Common myeloid progenitor, CD34-positive (primary cell): ENCODE results near the gene GBP2.

Experiments used
- CTCF ChIA-PET: fragments of 350-600 bp; sonication (Branson Sonifier 250); formaldehyde crosslinking; loops from one replicate; lab custom pipeline; 2021; ENCODE audit warnings: antibody characterized with exemption; lab: Charles Lee
- POLR2A ChIA-PET: fragments of 350-600 bp; sonication (Branson Sonifier 250); formaldehyde crosslinking; loops from one replicate; lab custom pipeline; 2021; ENCODE audit warnings: antibody characterized with exemption; lab: Charles Lee
- DNase-seq, 3 donors: peaks; one replicate each; pipeline versions ENCODE4 v3.0.0 to v3.0.0-alpha.2; 2013
- H3K27ac ChIP-seq, 2 experiments: 1 replicate in 1 of 2; 2 replicates in 1 of 2; pipeline ENCODE4 v1.7.0; 2013; ENCODE audit warnings: inconsistent platforms in 2 of 2, low read length in 2 of 2, mild to moderate bottlenecking in 2 of 2, low read depth in 1 of 2, moderate library complexity in 1 of 2; ENCODE audit not compliant: severe bottlenecking in 2 of 2, insufficient read depth in 1 of 2, poor library complexity in 1 of 2
- H3K27me3 ChIP-seq, 5 experiments: replicated peaks in 2 of 5; 1 replicate in 3 of 5; 2 replicates in 2 of 5; pipeline versions ENCODE4 v1.6.1 to v1.7.0; 2013; ENCODE audit warnings: low read length in 4 of 5, mild to moderate bottlenecking in 2 of 5, moderate library complexity in 2 of 5, inconsistent platforms in 1 of 5; ENCODE audit not compliant: insufficient read depth in 5 of 5, control insufficient read depth in 4 of 5
- H3K36me3 ChIP-seq, 4 experiments: 1 replicate in 2 of 4; 2 replicates in 2 of 4; pipeline versions ENCODE4 v1.6.1 to v1.7.0; 2013; ENCODE audit warnings: low read length in 3 of 4, control low read depth in 1 of 4, mild to moderate bottlenecking in 1 of 4; ENCODE audit not compliant: control insufficient read depth in 4 of 4, insufficient read depth in 4 of 4
- H3K4me1 ChIP-seq, 4 experiments: 1 replicate in 3 of 4; 2 replicates in 1 of 4; pipeline versions ENCODE4 v1.6.1 to v1.7.1; 2013; ENCODE audit warnings: low read length in 3 of 4, mild to moderate bottlenecking in 3 of 4, control low read depth in 1 of 4, inconsistent platforms in 1 of 4, moderate library complexity in 1 of 4; ENCODE audit not compliant: control insufficient read depth in 4 of 4, insufficient read depth in 4 of 4; ENCODE audit errors: control extremely low read depth in 1 of 4
- H3K4me3 ChIP-seq, 7 experiments: 1 replicate in 4 of 7; 2 replicates in 3 of 7; pipeline versions ENCODE4 v1.5.1 to v1.7.0; 2013; ENCODE audit warnings: mild to moderate bottlenecking in 7 of 7, low read length in 6 of 7, moderate library complexity in 6 of 7, inconsistent platforms in 2 of 7, low read depth in 2 of 7, control low read depth in 1 of 7; ENCODE audit not compliant: insufficient read depth in 4 of 7, control insufficient read depth in 1 of 7; ENCODE audit errors: extremely low read depth in 1 of 7
- H3K9me3 ChIP-seq, 5 experiments: 1 replicate in 4 of 5; 2 replicates in 1 of 5; pipeline versions ENCODE4 v1.6.1 to v1.7.1; 2013; ENCODE audit warnings: low read length in 4 of 5, mild to moderate bottlenecking in 2 of 5, inconsistent platforms in 1 of 5, low read depth in 1 of 5, moderate library complexity in 1 of 5; ENCODE audit not compliant: control insufficient read depth in 4 of 5, insufficient read depth in 2 of 5; ENCODE audit errors: control extremely low read depth in 1 of 5
- WGBS: methylation state at CpG from one replicate; pipeline ENCODE4 v1.1.5; 2013; ENCODE audit not compliant: insufficient coverage; 5-methylcytosine and 5-hydroxymethylcytosine counted together

The GBP2 gene

DNA sequence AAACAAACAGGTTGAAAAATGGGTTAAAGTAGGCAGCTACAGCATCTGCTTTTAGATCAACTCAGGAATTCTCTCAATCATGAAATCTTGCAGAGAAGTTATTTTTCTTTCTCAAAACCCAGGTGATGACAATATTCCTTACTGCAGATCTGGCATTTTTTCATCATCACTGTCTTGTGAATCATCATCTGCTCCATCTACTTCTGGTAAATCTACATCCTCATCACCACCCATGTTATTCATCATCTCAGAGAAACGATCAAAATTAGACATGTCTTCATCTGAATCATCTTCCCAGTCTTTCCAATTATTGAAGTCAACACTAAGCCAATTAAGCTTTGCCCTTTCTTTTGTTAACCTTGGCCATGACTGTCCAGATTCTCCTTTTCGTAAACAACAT lies 21.8 kb downstream of the GBP2 start:
- DNase-seq = no peak
- ChIA-PET CTCF (interaction anchor here (0.7 to 1.6 kb wide), 2 partner anchors 14 to 260 kb away, joined by 3 to 4 read pairs; partner anchors contain the start of gene GBP6), POLR2A (no interaction called here)
- H3K4me1 ChIP-seq = no peaks in the 10 kb centered on the region
- peaks cover 0 to 53% (median 19%) of the 10 kb centered on the region in 4 experiments for H3K36me3 ChIP-seq
- no peaks in the 10 kb centered on the region for H3K9me3 ChIP-seq
- H3K27ac ChIP-seq = no peak overlapping the region
- no peaks in the 10 kb centered on the region for H3K27me3 ChIP-seq
- 90% methylated on average over 2 of the region's 2 CpGs for WGBS
- H3K4me3 ChIP-seq = no peak overlapping the region

DNA sequence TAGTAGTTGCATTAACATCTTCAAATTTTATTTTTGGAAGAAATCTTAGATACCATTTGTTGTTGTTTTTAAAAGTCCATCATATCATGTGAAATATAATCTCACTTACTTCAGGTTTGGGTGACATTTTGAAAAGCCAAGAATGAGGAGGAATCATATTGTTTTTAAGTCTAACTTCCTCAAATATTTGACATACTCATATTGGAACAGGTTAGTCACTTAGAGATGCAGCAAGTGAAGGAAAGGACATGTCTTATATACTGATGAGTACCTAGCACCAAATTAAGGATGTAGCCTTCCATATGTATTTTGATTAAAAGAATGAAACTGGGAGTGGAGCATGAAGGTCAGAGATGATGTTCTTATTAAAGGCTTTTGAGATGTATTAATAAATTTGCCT lies 23.9 kb downstream of the GBP2 start:
- H3K4me3 ChIP-seq = no peak overlapping the region
- POLR2A ChIA-PET = no interaction called here
- H3K9me3 ChIP-seq = no peaks in the 10 kb centered on the region
- no peaks in the 10 kb centered on the region for H3K27me3 ChIP-seq
- peaks cover 0 to 32% (median 11%) of the 10 kb centered on the region in 4 experiments for H3K36me3 ChIP-seq
- CTCF ChIA-PET = no interaction called here
- peaks cover 0 to 6% (median 0%) of the 10 kb centered on the region in 4 experiments for H3K4me1 ChIP-seq
- no peak overlapping the region for H3K27ac ChIP-seq
- no peak for DNase-seq

DNA sequence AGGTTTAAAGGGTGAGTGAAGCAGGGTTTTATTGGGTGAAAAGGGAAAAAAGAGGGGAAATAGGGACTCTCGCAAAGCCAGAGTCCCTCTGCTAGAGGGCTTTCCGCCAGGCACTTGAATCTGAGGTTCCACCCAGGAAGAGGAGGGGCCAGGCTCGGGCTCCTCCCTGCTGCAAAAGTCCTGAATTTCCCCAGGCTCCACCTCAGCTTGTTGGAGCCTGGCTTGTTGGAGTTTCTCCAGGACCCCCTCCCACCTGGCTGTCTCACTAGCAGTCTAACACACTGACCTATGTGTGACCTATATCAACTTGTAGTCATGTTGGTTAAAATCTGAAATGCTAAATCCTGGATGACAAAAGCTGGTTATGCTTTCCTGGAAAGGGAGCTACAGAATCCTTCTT lies 25.5 kb downstream of the GBP2 start:
- ChIA-PET POLR2A (no interaction called here), CTCF (no interaction called here)
- DNase-seq = no peak
- WGBS = 100% methylated on average over 3 of the region's 3 CpGs
- no peaks in the 10 kb centered on the region for H3K27me3 ChIP-seq
- peaks cover 0 to 16% (median 5%) of the 10 kb centered on the region in 4 experiments for H3K36me3 ChIP-seq
- peaks cover 0 to 11% (median 0%) of the 10 kb centered on the region in 5 experiments for H3K9me3 ChIP-seq
- no peak overlapping the region for H3K27ac ChIP-seq
- H3K4me3 ChIP-seq = no peak overlapping the region
- peaks cover 0 to 6% (median 0%) of the 10 kb centered on the region in 4 experiments for H3K4me1 ChIP-seq

DNA sequence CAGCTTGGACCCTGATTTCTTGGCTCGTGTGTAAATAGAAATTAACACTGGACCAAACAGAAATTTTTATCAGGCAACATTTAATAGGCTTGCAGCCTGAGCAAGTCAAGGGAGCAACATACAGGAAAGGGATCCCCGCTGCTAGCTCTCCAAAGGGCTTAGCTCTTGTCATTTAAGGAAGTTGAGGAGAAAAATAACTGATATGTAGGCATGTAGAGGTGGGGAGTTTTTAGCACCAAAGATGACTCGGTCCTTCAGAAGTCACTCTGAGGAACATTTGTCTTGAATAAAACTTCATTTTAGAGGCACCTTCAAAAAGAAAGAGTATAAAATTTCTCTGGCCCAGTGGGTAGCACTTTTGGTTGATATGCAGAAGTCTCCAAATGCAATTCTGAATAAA lies 27.1 kb downstream of the GBP2 start:
- CTCF ChIA-PET = interaction anchor here (1.0 kb wide), 1 partner anchor 11 kb away, joined by 3 read pairs; no protein-coding TSS in a partner anchor
- POLR2A ChIA-PET = no interaction called here
- Histone ChIP-seq H3K36me3 (peaks cover 0 to under 1% (median 0%) of the 10 kb centered on the region in 4 experiments), H3K27me3 (no peaks in the 10 kb centered on the region), H3K27ac (no peak overlapping the region), H3K4me3 (no peak overlapping the region), H3K4me1 (peaks cover 0 to 6% (median 0%) of the 10 kb centered on the region in 4 experiments), H3K9me3 (peaks cover 0 to 11% (median 0%) of the 10 kb centered on the region in 5 experiments)
- WGBS = 0% methylated on average over 1 of the region's 3 CpGs
- DNase-seq = peak in 2 of 3 donors; percentile 17 to 34

DNA sequence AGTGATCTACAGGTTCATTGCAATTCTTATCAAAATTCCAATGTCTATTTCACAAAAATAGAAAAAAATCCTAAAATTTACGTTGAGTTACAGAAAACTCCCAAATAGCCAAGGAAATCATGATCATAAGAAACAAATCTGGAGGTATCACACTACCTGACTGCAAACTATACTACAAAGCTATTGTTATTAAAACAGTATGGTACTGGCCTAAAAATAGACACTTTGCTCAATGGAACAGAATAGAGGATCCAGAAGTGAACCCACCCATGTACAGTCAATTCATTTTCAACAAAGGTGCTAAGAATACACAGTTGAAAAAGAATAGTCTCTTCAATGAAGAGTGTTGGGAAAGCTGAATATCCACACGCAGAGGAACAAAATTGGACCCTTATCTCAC lies 30.2 kb downstream of the GBP2 start:
- POLR2A ChIA-PET = no interaction called here
- no CpG with 5 or more reads among the region's 2 CpGs for WGBS

DNA sequence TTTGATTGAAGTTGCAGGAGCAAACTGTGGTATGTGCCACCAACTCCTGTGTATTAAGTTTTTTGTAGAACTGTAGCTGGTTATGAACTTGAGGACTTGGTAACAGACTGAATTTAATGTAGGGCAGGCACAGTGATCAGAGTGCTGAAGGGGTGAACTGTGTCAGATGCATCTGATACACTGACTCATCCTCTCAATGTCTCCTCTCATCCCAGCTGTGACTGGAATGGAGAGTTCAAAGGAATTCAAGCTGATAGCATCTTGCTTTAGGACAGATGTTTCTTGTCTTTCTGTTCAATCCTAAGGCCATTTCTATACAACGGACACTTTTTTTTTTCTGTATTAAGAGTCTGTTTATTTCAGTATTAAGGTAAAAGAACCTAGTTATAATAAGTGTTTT lies 36.0 kb downstream of the GBP2 start:
- Histone ChIP-seq H3K9me3 (no peaks in the 10 kb centered on the region), H3K27ac (no peak overlapping the region), H3K4me1 (no peaks in the 10 kb centered on the region), H3K27me3 (no peaks in the 10 kb centered on the region), H3K36me3 (no peaks in the 10 kb centered on the region), H3K4me3 (no peak overlapping the region)
- DNase-seq = no peak
- POLR2A ChIA-PET = no interaction called here
- CTCF ChIA-PET = no interaction called here
- no CpG with 5 or more reads among the region's 1 CpG for WGBS

More for the DNA sequence above, 30.2 kb downstream of the GBP2 start:
- no peak for DNase-seq
- Histone ChIP-seq H3K9me3 (peaks cover 0 to 11% (median 0%) of the 10 kb centered on the region in 5 experiments), H3K27ac (no peak overlapping the region), H3K27me3 (no peaks in the 10 kb centered on the region), H3K4me3 (no peak overlapping the region), H3K36me3 (no peaks in the 10 kb centered on the region), H3K4me1 (peaks cover 0 to 6% (median 0%) of the 10 kb centered on the region in 4 experiments)
- CTCF ChIA-PET = interaction anchor here (1.0 kb wide), 1 partner anchor 10 kb away, joined by 3 read pairs; no protein-coding TSS in a partner anchor

DNA sequence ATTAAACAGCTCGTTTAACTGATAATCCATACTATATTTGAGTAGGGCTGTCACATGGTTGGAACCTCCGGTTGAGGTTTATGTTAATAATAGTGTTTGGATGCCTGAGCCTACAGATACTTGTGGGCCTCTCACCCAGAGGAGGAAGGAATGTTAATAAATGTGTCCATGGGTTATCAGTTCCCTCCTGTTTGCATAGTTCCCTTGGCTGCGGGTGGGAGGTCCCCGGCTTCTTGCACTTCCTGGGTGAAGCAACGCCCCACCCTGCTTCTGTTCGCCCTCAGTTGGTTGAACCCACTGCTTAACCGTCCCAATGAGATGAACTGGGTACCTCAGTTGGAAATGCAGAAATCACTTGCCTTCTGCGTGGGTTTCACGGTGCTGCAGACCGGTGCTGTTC lies 37.3 kb downstream of the GBP2 start:
- no peaks in the 10 kb centered on the region for H3K27me3 ChIP-seq
- H3K4me1 ChIP-seq = no peaks in the 10 kb centered on the region
- ChIA-PET CTCF (interaction anchor here (1.1 to 1.2 kb wide), 2 partner anchors 10 to 365 kb away, joined by 3 read pairs; no protein-coding TSS in a partner anchor), POLR2A (no interaction called here)
- DNase-seq = no peak
- H3K27ac ChIP-seq = no peak overlapping the region
- WGBS = 95% methylated on average over 8 of the region's 10 CpGs
- no peak overlapping the region for H3K4me3 ChIP-seq
- H3K36me3 ChIP-seq = no peaks in the 10 kb centered on the region
- no peaks in the 10 kb centered on the region for H3K9me3 ChIP-seq
